Uterus (tissue), 4 donors: ENCODE results near the gene CRACDL. TPM values are rescaled to one million over a fixed set of nuclear protein-coding genes. Genes with fewer than 3 reads are reported as not detected.

ENCODE experiments used
- DNase-seq, 2 donors: peaks; one replicate each; pipeline ENCODE4 v3.0.0-alpha.2; 2019 to 2020
- H3K27ac ChIP-seq, 2 donors: fragments of 200-600 bp; sonication (generic); 1 replicate in 1 of 2; 2 replicates in 1 of 2; pipeline ENCODE4 v1.5.1; 2016 to 2018
- H3K27me3 ChIP-seq, 2 donors: fragments of 200-600 bp; sonication (generic); one replicate each; pipeline ENCODE4 v1.5.1; 2018 to 2019; ENCODE audit warnings: control low read depth in 1 of 2
- H3K36me3 ChIP-seq, 2 donors: fragments of 200-600 bp; sonication (generic); one replicate each; pipeline ENCODE4 v1.5.1; 2019; ENCODE audit warnings: control low read depth in 1 of 2
- H3K4me1 ChIP-seq, 2 donors: fragments of 200-600 bp; sonication (generic); one replicate each; pipeline ENCODE4 v1.5.1; 2018 to 2019; ENCODE audit warnings: control low read depth in 1 of 2
- H3K4me3 ChIP-seq, 2 donors: fragments of 200-600 bp; sonication (generic); 1 replicate in 1 of 2; 2 replicates in 1 of 2; pipeline ENCODE4 v1.5.1; 2018 to 2019; ENCODE audit warnings: mild to moderate bottlenecking in 1 of 2
- H3K9me3 ChIP-seq, 2 donors: fragments of 200-600 bp; sonication (generic); one replicate each; pipeline ENCODE4 v1.5.1; 2019; ENCODE audit warnings: control low read depth in 1 of 2
- POLR2A ChIP-seq, 2 donors: fragments of 450-650 bp; IDR thresholded peaks; one replicate each; pipeline ENCODE4 v1.6.1; 2016; ENCODE audit warnings: antibody characterized with exemption in 2 of 2, mild to moderate bottlenecking in 1 of 2, moderate library complexity in 1 of 2
- intact Hi-C: fragments of 100-400 bp; cut with DNase I; formaldehyde crosslinking; loops from one replicate; pipeline ENCODE4 v1.15.1; 2023; ENCODE audit warnings: low total_unique reads
- total RNA-seq, 4 donors: library from RNA; depleted of rRNA in 3 of 4; stranded (reverse); fragments of >200 nt in 3 of 4; gene quantifications; one replicate each; pipeline versions ENCODE4 v1.1.0 to v1.2.4, GENCODE V29; 2014 to 2023
- TF ChIP-seq, protein P1 (sequence below), 4 experiments: fragments of 200-600 bp in 2 of 4; fragments of 450-650 bp in 2 of 4; sonication (generic) in 2 of 4; IDR thresholded peaks; one replicate each; pipeline ENCODE4 v1.5.1; 2016 to 2019; ENCODE audit warnings: antibody characterized with exemption in 4 of 4, mild to moderate bottlenecking in 2 of 4, moderate library complexity in 1 of 4
- donor health status: DM: yes; HTN: yes; CAD: no.

Gene CRACDL
- total RNA-seq, 4 donors from 2014 or later: 1.5 to 14.6 (median 6.1) TPM

DNA sequence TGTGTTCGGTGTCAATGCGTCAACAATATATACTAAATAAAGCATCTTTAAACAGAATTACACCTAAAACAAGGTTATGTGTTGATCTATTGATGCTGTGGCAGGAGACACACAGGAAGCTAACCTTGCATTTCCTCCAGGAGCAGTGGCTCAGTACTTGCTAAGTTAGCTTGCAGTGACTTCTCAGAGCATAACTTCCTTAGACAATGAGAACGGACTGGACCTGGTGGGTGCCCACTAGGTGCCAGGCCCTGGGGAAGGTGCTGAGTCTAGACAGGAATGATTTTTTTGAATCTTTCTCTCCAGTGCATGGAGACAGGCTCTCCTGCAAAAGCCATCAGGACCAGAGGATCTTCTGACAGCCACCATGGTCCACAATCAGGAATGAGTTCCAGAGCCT is 131.3 kb downstream of the CRACDL start:
- no peak for DNase-seq
- H3K36me3 ChIP-seq: no peaks in the 10 kb centered on the region
- intact Hi-C loops: no loop called here
- no peak overlapping the region for H3K4me3 ChIP-seq
- TF ChIP-seq, protein P1, sequence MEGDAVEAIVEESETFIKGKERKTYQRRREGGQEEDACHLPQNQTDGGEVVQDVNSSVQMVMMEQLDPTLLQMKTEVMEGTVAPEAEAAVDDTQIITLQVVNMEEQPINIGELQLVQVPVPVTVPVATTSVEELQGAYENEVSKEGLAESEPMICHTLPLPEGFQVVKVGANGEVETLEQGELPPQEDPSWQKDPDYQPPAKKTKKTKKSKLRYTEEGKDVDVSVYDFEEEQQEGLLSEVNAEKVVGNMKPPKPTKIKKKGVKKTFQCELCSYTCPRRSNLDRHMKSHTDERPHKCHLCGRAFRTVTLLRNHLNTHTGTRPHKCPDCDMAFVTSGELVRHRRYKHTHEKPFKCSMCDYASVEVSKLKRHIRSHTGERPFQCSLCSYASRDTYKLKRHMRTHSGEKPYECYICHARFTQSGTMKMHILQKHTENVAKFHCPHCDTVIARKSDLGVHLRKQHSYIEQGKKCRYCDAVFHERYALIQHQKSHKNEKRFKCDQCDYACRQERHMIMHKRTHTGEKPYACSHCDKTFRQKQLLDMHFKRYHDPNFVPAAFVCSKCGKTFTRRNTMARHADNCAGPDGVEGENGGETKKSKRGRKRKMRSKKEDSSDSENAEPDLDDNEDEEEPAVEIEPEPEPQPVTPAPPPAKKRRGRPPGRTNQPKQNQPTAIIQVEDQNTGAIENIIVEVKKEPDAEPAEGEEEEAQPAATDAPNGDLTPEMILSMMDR (IDR thresholded peaks at IDR 0.05): no peak
- no peak for TF ChIP-seq POLR2A (IDR thresholded peaks at IDR 0.05)
- no peak overlapping the region for H3K27ac ChIP-seq
- no peaks in the 10 kb centered on the region for H3K27me3 ChIP-seq
- no peaks in the 10 kb centered on the region for H3K9me3 ChIP-seq
- H3K4me1 ChIP-seq: no peaks in the 10 kb centered on the region

DNA sequence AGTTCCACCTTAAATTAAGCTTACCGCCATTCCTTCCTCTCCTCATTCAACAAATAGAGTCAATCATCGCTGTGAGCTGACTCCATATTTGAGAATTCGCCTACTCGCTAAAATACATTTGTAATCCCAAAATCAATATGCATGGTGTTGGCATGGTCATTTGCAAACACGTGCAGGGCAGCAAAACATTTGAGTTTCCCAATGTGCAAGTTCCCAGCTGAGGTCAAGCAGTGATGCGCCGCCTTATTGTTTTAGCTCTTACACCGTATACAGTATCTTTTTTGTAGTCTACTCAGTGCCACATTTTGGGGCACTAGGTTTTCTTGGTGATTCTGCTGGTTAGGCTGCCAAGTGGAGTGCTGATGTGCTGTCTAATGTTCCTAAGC is 131.8 kb downstream of the CRACDL start:
- no peaks in the 10 kb centered on the region for H3K4me1 ChIP-seq
- no peak for TF ChIP-seq POLR2A (IDR thresholded peaks at IDR 0.05)
- TF ChIP-seq, protein P1 (IDR thresholded peaks at IDR 0.05): no peak
- no peaks in the 10 kb centered on the region for H3K36me3 ChIP-seq
- DNase-seq: no peak
- no peaks in the 10 kb centered on the region for H3K9me3 ChIP-seq
- H3K27me3 ChIP-seq: no peaks in the 10 kb centered on the region
- H3K4me3 ChIP-seq: no peak overlapping the region
- no peak overlapping the region for H3K27ac ChIP-seq
- intact Hi-C loops: no loop called here

DNA sequence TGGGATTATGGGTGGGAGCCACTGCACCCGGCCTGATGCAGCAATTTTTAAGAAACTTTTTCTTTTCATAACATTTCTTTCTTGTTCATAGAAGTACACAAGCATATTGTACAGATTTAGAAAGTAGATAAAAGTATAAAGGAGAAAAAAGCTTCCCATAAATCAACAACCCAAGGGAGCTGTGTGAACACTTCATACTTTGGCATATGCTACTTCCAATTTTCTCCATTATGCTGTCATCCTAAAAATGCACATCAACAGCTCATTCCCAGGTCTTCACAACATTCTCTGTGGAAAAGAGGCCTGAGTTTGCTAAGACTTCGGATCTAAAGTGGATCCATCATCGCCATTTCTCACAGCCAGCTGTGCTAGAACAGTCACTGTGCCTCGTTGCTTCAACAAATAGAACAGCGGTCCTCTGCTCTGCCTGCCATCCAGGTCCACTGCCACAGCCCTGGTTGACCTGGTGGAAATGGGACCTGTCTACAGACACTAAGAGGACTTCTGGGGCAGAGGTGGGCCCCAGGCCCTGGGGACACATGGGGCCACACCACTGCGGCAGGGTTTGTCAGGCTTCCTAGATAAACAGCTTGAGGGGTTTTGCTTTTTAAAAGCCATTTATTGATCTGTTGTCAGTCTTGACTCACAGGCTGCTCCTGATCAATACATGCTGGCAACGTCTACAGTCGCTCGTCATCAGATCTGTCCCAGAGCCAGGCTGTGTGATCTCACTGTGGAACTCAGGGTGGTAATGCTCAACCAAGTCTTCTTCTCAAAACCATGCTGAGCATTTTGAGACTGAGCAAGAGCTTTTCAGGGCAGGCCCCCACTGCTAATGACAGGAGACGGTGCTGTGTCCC is 132.4 kb downstream of the CRACDL start:
- no peak for TF ChIP-seq POLR2A (IDR thresholded peaks at IDR 0.05)
- TF ChIP-seq, protein P1 (IDR thresholded peaks at IDR 0.05): no peak
- Histone ChIP-seq H3K4me3 (no peak overlapping the region), H3K36me3 (no peaks in the 10 kb centered on the region), H3K27me3 (no peaks in the 10 kb centered on the region), H3K27ac (no peak overlapping the region), H3K4me1 (no peaks in the 10 kb centered on the region), H3K9me3 (no peaks in the 10 kb centered on the region)
- intact Hi-C loops: no loop called here
- no peak for DNase-seq

DNA sequence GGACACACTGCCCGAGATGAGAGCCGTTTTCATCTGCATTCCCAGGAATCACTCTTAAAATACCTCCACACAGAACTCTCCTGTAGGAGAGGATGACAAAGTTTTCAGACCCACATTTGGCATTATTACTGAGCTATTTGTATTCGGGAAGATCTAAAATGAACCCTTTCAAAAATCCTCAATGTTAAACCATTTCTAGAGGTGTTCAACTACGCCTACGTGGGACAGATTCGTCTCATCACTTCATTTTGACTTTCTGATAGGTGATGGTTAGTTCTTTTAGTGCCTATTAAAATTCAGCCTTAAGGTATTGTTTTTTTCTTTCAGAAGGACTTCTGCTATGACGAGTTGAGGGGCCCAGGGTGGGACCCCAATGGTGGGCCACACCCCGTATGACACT is 133.7 kb downstream of the CRACDL start:
- no peak for TF ChIP-seq POLR2A (IDR thresholded peaks at IDR 0.05)
- TF ChIP-seq, protein P1 (IDR thresholded peaks at IDR 0.05): no peak
- H3K36me3 ChIP-seq: no peaks in the 10 kb centered on the region
- DNase-seq: no peak
- intact Hi-C loops: no loop called here
- H3K4me3 ChIP-seq: no peak overlapping the region
- no peak overlapping the region for H3K27ac ChIP-seq
- H3K9me3 ChIP-seq: no peaks in the 10 kb centered on the region
- H3K4me1 ChIP-seq: no peaks in the 10 kb centered on the region
- H3K27me3 ChIP-seq: no peaks in the 10 kb centered on the region

DNA sequence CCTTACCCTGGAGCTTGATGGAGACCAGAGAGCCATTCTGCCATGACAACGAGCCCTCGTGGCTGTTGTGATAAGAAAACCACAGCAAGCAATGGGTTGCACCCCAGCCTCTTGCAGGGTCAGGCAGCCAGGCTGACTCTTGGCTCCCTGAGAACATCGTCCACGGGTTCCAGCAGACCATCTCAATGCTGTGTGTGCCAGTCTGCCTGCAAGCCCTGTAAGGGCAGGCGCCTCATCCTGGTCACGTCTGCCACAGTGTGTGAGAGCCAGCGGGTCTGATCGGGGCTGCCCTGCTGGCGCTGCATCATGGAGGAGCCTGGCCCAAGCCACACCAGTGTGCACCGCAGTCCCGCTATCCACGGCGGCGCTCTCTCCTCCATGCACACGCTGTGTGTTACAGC is 134.1 kb downstream of the CRACDL start:
- Histone ChIP-seq H3K27me3 (no peaks in the 10 kb centered on the region), H3K4me3 (no peak overlapping the region), H3K27ac (no peak overlapping the region), H3K9me3 (no peaks in the 10 kb centered on the region), H3K36me3 (no peaks in the 10 kb centered on the region), H3K4me1 (no peaks in the 10 kb centered on the region)
- DNase-seq: no peak
- intact Hi-C loops: no loop called here
- TF ChIP-seq, protein P1 (IDR thresholded peaks at IDR 0.05): no peak
- TF ChIP-seq POLR2A (IDR thresholded peaks at IDR 0.05): no peak
